Measurements from ENCODE around the gene DUOX1. TPM values are rescaled to one million over a fixed set of nuclear protein-coding genes. Genes with fewer than 3 reads are reported as not detected.

Gene DUOX1
- total and polyA plus RNA-seq, 2 donors (not counting 1 experiment from before 2014, with no cell fraction given) = 0.27 TPM; not detected in 1

DNA sequence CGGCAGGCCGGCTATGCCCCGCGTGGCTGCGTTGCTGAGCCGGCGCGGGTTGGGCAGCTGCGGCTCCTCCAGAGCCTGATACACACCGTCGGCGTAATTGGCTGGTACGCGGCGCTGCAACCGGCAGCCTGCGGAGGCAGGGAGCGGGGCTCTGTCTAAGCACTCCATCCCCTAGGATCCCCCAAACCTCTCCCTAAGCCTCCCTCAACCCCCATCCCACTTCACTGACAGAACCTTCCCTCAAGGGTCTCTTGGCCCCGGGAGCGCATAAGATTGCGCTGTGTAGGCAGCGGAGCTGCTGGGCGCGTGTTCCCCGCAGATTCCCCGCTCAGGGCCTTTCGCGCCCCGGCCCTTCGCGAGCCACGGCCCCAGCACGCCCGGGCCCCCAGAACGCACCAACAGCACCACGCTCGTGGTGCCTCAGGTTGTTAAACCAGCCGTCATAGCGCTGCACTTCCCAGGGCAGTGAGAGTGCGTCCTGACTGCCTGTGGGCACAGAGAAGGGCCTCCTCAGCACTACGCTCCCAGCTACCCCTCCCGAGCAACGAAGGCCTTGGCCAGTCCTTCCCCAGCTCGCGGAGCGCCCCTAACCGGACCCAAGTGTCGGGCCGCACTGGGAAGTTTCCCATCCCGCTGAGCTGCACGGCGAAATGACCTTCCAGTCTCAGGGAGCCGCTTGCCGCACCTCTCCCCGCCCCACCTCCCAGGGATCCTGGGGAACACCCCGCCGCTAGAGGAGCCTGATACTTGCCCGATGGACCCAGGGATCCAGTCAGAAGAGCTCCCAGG is 17.0 kb upstream of the DUOX1 start:
- ChIA-PET CTCF (interaction anchor here (0.6 to 5.5 kb wide), 8 partner anchors 9 to 259 kb away, joined by 3 to 32 read pairs (median 4); partner anchors contain the start of gene SORD), POLR2A (no interaction called here)
- no peak for ATAC-seq (ENCODE audit: low read depth)
- H3K4me3 Mint-ChIP-seq = peak overlapping the region; percentile 85
- Histone ChIP-seq H3K4me3 (ENCODE audit: control extremely low read depth in 1 of 5, extremely low read depth in 1 of 5, insufficient read depth in 1 of 5, low read depth in 2 of 5, low read length in 4 of 5) (peak overlapping the region in 3 of 5 experiments; percentile 18 to 23 (median 21)), H3K9me3 (ENCODE audit: control extremely low read depth in 1 of 3, control insufficient read depth in 2 of 3, insufficient read depth in 1 of 3, low read length in 2 of 3) (peaks cover 0 to 42% (median 0%) of the 10 kb centered on the region in 3 donors), H3K4me1 (ENCODE audit: control insufficient read depth in 2 of 2, insufficient read depth in 2 of 2, low read length in 2 of 2) (peaks cover 51 to 60% of the 10 kb centered on the region in 2 donors), H3K27me3 (replicated peaks in 1 of 4; ENCODE audit: control extremely low read depth in 1 of 4, control insufficient read depth in 3 of 4, insufficient read depth in 4 of 4, low read length in 3 of 4) (peaks cover 0 to 85% (median 60%) of the 10 kb centered on the region in 4 experiments), H2AFZ (ENCODE audit: insufficient read depth, low read depth, low read length, poor library complexity, severe bottlenecking) (peak overlapping the region; percentile 3), H3K79me2 (ENCODE audit: control insufficient read depth, insufficient read depth, low read length) (no peaks in the 10 kb centered on the region), H3K9ac (ENCODE audit: low read length) (no peak overlapping the region), H4K20me1 (ENCODE audit: control insufficient read depth, insufficient read depth, low read length, poor library complexity, severe bottlenecking) (no peaks in the 10 kb centered on the region), H3K36me3 (replicated peaks in 1 of 2; ENCODE audit: control extremely low read depth in 1 of 2, control insufficient read depth in 1 of 2, extremely low read depth in 1 of 2, insufficient read depth in 2 of 2, low read length in 1 of 2) (no peaks in the 10 kb centered on the region), H3K4me2 (replicated peaks; ENCODE audit: low read depth, low read length, poor library complexity, severe bottlenecking) (peak overlapping the region; percentile 72), H3K27ac (ENCODE audit: low read length in 2 of 2) (no peak overlapping the region)
- peak; percentile 50 for DNase-seq
- intact Hi-C loops (cut with micrococcal nuclease) = loop anchor here (10.0 kb wide), 1 partner anchor 82 kb away; no protein-coding TSS in a partner anchor
- 4% methylated on average over 56 of the region's 58 CpGs for WGBS (ENCODE audit: insufficient coverage)
- peaks cover 77% of the 10 kb centered on the region for H3K27me3 Mint-ChIP-seq
- no peak overlapping the region for H3K27ac Mint-ChIP-seq
- peaks cover 52% of the 10 kb centered on the region for H3K4me1 Mint-ChIP-seq
- no peak for TF ChIP-seq EZH2 (IDR thresholded peaks at IDR 0.05; ENCODE audit: borderline replicate concordance, insufficient read depth, low read depth, low read length, poor library complexity, severe bottlenecking)
- TF ChIP-seq, protein P1, sequence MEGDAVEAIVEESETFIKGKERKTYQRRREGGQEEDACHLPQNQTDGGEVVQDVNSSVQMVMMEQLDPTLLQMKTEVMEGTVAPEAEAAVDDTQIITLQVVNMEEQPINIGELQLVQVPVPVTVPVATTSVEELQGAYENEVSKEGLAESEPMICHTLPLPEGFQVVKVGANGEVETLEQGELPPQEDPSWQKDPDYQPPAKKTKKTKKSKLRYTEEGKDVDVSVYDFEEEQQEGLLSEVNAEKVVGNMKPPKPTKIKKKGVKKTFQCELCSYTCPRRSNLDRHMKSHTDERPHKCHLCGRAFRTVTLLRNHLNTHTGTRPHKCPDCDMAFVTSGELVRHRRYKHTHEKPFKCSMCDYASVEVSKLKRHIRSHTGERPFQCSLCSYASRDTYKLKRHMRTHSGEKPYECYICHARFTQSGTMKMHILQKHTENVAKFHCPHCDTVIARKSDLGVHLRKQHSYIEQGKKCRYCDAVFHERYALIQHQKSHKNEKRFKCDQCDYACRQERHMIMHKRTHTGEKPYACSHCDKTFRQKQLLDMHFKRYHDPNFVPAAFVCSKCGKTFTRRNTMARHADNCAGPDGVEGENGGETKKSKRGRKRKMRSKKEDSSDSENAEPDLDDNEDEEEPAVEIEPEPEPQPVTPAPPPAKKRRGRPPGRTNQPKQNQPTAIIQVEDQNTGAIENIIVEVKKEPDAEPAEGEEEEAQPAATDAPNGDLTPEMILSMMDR (IDR thresholded peaks at IDR 0.05) = no peak
- H3K9me3 Mint-ChIP-seq (ENCODE audit: insufficient read depth) = no peaks in the 10 kb centered on the region
